HEK293 (cell line): Measurements from ENCODE around the gene ATP13A2.
"Not testable (repeated sequence)": the region's sequence is repeated elsewhere in the genome, so short reads cannot be mapped to it uniquely, and the experiment has no call there.

Source experiments
- CTCF ChIA-PET: fragments of 350-600 bp; formaldehyde crosslinking; extraction: SDS; loops from one replicate; lab custom pipeline; 2021; ENCODE audit warnings: antibody characterized with exemption; lab: Yijun Ruan, JAX
- POLR2A ChIA-PET: fragments of 300-600 bp; formaldehyde crosslinking; extraction: SDS; loops from one replicate; lab custom pipeline; 2020; ENCODE audit warnings: antibody characterized with exemption, inconsistent platforms; lab: Yijun Ruan, JAX
- H3K27ac ChIP-seq: fragments of 200-500 bp; sonication (Bioruptor generic); 2 replicates; pipeline ENCODE4 v1.5.1; 2014; ENCODE audit warnings: low read depth, low read length, control low read depth, inconsistent platforms; ENCODE audit errors: extremely low read depth
- H3K36me3 ChIP-seq, 2 experiments: fragments of 200-500 bp in 1 of 2; sonication (Bioruptor generic) in 1 of 2; 1 replicate in 1 of 2; 2 replicates in 1 of 2; pipeline ENCODE4 v1.5.1; 2014 to 2017; ENCODE audit warnings: inconsistent platforms in 2 of 2, low read length in 2 of 2; ENCODE audit not compliant: control insufficient read depth in 2 of 2, insufficient read depth in 1 of 2
- H3K4me1 ChIP-seq: fragments of 200-500 bp; sonication (Bioruptor generic); 2 replicates; pipeline ENCODE4 v1.5.1; 2014; ENCODE audit warnings: mild to moderate bottlenecking, low read length, inconsistent platforms; ENCODE audit not compliant: control insufficient read depth, insufficient read depth
- H3K4me3 ChIP-seq: 2 replicates; pipeline ENCODE4 v1.5.1; 2011; ENCODE audit warnings: low read depth, mild to moderate bottlenecking, control low read depth, low read length, moderate library complexity
- H3K9me3 ChIP-seq: fragments of 200-500 bp; sonication (Bioruptor generic); 2 replicates; pipeline ENCODE4 v1.5.1; 2014; ENCODE audit warnings: low read depth, low read length, inconsistent platforms; ENCODE audit not compliant: control insufficient read depth, insufficient read depth
- EGR2 ChIP-seq: fragments of 450-650 bp; formaldehyde crosslinking; IDR thresholded peaks from 2 replicates; pipeline ENCODE4 v1.5.1; 2016; ENCODE audit warnings: low read depth, missing biosample characterization, missing genetic modification characterization
- GLIS1 ChIP-seq: fragments of 450-650 bp; formaldehyde crosslinking; IDR thresholded peaks from 2 replicates; pipeline ENCODE4 v1.5.1; 2016; ENCODE audit warnings: missing biosample characterization, missing genetic modification characterization
- ZIC2 ChIP-seq: fragments of 450-650 bp; formaldehyde crosslinking; IDR thresholded peaks from 2 replicates; pipeline ENCODE4 v1.5.1; 2016; ENCODE audit warnings: missing biosample characterization, missing genetic modification characterization
- ZNF394 ChIP-seq: fragments of 450-650 bp; formaldehyde crosslinking; IDR thresholded peaks from 2 replicates; pipeline ENCODE4 v1.5.1; 2016; ENCODE audit warnings: missing biosample characterization, missing genetic modification characterization, mild to moderate bottlenecking, moderate library complexity, borderline replicate concordance
- ZNF600 ChIP-seq: fragments of 450-650 bp; formaldehyde crosslinking; IDR thresholded peaks from 2 replicates; pipeline ENCODE4 v1.5.1; 2016; ENCODE audit warnings: missing biosample characterization, missing genetic modification characterization
- ZNF629 ChIP-seq: fragments of 450-650 bp; formaldehyde crosslinking; IDR thresholded peaks from 2 replicates; pipeline ENCODE4 v1.5.1; 2017; ENCODE audit warnings: missing biosample characterization, missing genetic modification characterization
- ZNF664 ChIP-seq: fragments of 450-650 bp; formaldehyde crosslinking; IDR thresholded peaks from 2 replicates; pipeline ENCODE4 v1.5.1; 2016; ENCODE audit warnings: missing biosample characterization, missing genetic modification characterization
- TF ChIP-seq, protein P1 (sequence below): fragments of 450-650 bp; formaldehyde crosslinking; IDR thresholded peaks from 2 replicates; pipeline ENCODE4 v1.5.1; 2017; ENCODE audit warnings: missing biosample characterization, missing genetic modification characterization

Gene ATP13A2

DNA sequence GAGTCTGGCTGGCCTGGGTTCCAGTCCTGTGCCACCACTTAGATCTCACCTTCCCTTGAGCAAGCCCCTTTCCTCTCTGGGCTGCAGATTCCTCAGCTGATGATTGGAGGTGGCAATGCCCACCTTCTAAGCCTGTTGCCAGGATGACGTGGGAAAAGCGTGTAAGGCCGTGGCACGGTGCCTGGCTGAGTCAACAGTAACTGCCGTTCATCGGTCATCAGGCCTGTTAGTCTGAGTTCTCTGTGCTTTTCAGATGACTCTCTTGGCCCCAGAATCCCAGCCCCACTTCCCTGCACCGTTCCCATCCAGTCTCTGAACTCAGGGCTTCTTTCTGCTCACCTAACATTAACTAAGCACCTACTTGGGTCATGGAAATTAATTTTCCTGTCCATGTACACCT, 62.7 kb downstream of the ATP13A2 start:
- 0 out of 2 replicates have a peak, but pooled peaks have one; percentile 48 for TF ChIP-seq ZNF664 (tag by site-specific recombination)
- H3K4me3 ChIP-seq, POLR2A ChIA-PET, H3K27ac ChIP-seq, H3K4me1 ChIP-seq, H3K9me3 ChIP-seq: not testable (repeated sequence)
- CTCF ChIA-PET = interaction anchor here (5.4 kb wide), 1 partner anchor 97 kb away, joined by 71 read pairs; no protein-coding TSS in a partner anchor
- peaks cover 0 to 32% of the 10 kb centered on the region in 2 experiments; a peak in 1 of 3 replicates for H3K36me3 ChIP-seq

DNA sequence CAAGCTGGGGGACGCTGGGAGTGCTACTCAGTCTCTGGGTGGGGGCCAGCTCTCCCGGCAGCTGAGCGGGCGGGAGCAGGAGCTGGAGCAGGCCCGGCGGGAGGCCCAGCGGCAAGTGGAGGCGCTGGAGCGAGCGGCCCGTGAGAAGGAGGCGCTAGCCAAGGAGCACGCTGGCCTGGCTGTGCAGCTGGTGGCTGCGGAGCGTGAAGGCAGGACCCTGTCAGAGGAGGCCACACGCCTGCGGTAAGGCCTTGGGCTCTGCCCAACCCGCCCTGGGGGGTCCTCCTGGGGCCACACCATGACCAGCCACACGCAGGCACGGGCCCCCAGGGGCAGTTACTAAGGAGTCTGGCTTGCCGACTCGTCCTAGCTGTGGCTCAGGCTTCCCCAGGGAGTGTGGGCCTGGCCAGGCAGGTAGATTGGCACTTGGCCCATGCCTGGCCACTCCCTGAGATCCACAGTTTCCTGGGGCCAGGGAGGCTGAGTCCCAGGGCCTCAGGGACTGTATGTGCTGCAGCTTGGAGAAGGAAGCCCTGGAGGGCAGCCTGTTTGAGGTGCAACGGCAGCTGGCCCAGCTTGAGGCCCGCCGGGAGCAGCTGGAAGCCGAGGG, 63.3 kb downstream of the ATP13A2 start:
- TF ChIP-seq GLIS1 (tag by site-specific recombination) (peak; percentile 93), ZNF600 (0 out of 2 replicates have a peak, but pooled peaks have one; percentile 27), ZIC2 (tag by site-specific recombination) (peak; percentile 65)
- TF ChIP-seq, protein P1, sequence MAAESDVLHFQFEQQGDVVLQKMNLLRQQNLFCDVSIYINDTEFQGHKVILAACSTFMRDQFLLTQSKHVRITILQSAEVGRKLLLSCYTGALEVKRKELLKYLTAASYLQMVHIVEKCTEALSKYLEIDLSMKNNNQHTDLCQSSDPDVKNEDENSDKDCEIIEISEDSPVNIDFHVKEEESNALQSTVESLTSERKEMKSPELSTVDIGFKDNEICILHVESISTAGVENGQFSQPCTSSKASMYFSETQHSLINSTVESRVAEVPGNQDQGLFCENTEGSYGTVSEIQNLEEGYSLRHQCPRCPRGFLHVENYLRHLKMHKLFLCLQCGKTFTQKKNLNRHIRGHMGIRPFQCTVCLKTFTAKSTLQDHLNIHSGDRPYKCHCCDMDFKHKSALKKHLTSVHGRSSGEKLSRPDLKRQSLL (tag by site-specific recombination) = peak; percentile 35; the same call in 1 of the 2 replicates
- H3K4me3 ChIP-seq, H3K4me1 ChIP-seq, H3K27ac ChIP-seq, H3K9me3 ChIP-seq, POLR2A ChIA-PET: not testable (repeated sequence)
- peaks cover 0 to 38% of the 10 kb centered on the region in 2 experiments; a peak in 1 of 3 replicates for H3K36me3 ChIP-seq
- CTCF ChIA-PET = interaction anchor here (0.9 to 2.0 kb wide), 5 partner anchors 88 to 327 kb away, joined by 3 to 15 read pairs (median 12); no protein-coding TSS in a partner anchor

DNA sequence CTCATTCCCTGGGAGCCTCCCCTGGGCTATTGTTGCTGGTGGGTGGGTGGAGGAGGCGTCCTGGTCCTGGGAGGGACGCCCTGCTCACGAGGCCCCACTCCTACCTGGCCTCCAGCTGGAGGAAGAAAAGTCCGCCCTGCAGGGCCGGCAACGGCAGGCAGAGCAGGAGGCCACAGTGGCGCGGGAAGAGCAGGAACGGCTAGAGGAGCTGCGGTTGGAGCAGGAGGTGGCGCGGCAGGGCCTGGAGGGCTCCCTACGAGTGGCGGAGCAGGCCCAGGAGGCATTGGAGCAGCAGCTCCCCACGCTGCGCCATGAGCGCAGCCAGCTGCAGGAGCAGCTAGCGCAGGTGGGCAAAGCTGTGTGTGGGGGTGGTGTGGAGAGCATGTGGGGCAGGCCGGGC, 65.1 kb downstream of the ATP13A2 start:
- Histone ChIP-seq H3K4me3 (no peak overlapping the region), H3K27ac (no peak overlapping the region), H3K36me3 (peaks cover 0 to 43% of the 10 kb centered on the region in 2 experiments; a peak in 1 of 3 replicates), H3K9me3 (no peaks in the 10 kb centered on the region), H3K4me1 (no peaks in the 10 kb centered on the region)
- TF ChIP-seq EGR2 (tag by site-specific recombination) = peak; percentile 45
- no peak for TF ChIP-seq ZNF629 (tag by site-specific recombination)
- ChIA-PET POLR2A (interaction anchor here (2.4 kb wide), 1 partner anchor 42 kb away, joined by 5 read pairs; no protein-coding TSS in a partner anchor), CTCF (interaction anchor here (0.6 to 2.0 kb wide), 5 partner anchors 14 to 326 kb away, joined by 3 to 15 read pairs (median 12); no protein-coding TSS in a partner anchor)

DNA sequence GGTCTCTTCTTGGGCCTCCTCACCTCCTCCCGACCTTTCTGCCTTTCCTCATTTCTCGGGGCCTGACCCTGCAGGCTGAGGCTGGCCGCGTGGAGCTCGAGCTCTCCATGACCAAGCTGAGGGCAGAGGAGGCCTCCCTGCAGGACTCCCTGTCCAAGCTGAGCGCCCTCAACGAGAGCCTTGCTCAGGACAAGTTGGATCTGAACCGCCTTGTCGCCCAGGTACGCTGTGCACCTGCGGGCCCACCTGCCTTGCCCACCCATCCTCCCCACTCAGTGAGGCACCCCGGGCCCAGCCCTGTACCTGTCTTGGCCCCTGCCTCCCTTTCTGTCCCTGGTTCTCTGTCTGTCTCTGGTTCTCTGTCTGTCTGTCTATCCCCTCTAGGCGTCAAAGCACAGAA, 65.5 kb downstream of the ATP13A2 start:
- not testable (repeated sequence) for H3K4me1 ChIP-seq, H3K9me3 ChIP-seq, H3K27ac ChIP-seq, H3K4me3 ChIP-seq
- ChIA-PET CTCF (interaction anchor here (0.6 to 2.0 kb wide), 4 partner anchors 15 to 226 kb away, joined by 3 to 15 read pairs (median 4); no protein-coding TSS in a partner anchor), POLR2A (interaction anchor here (2.4 kb wide), 1 partner anchor 41 kb away, joined by 5 read pairs; no protein-coding TSS in a partner anchor)
- peaks cover 0 to 43% of the 10 kb centered on the region in 2 experiments; a peak in 1 of 3 replicates for H3K36me3 ChIP-seq

DNA sequence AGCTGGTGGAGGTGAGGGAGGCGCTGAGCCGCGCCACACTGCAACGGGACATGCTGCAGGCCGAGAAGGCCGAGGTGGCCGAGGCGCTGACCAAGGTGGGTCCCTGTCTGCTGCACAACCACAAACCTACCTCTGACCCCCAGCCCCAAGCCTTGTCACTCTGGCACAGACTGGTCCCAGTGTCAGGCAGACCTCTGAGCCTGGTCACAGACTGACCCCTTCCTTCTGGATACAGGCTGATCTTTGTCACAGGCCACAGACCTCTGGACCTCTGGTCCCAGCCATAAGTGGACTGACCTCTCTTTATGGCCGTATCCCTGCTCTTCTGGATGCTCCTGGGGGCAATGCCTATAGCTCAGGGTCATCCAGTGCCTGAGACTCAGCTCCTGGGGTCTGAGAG, 66.2 kb downstream of the ATP13A2 start:
- H3K36me3 ChIP-seq = peaks cover 0 to 43% of the 10 kb centered on the region in 2 experiments; a peak in 2 of 3 replicates
- H3K4me3 ChIP-seq, H3K9me3 ChIP-seq, H3K4me1 ChIP-seq, H3K27ac ChIP-seq: not testable (repeated sequence)
- ChIA-PET POLR2A (interaction anchor here (2.4 kb wide), 1 partner anchor 40 kb away, joined by 5 read pairs; no protein-coding TSS in a partner anchor), CTCF (interaction anchor here (0.7 to 1.6 kb wide), 3 partner anchors 16 to 336 kb away, joined by 3 to 5 read pairs (median 5); no protein-coding TSS in a partner anchor)

DNA sequence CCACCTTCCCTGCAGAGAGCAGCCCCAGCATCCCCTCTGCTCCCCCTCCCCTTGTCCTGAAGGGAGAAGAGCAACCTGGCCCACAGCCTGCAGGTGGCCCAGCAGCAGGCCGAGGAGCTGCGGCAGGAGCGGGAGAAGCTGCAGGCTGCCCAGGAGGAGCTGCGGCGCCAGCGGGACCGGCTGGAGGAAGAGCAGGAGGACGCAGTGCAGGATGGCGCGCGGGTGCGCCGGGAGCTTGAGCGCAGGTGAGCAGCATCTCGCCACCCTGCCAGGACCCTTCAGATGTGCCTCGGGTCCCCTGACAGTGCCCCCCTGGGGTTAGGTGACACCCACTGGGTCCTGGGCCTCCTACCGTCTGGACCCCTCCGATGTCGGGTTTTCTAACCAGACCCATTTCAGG, 67.7 kb downstream of the ATP13A2 start:
- Histone ChIP-seq H3K9me3 (no peaks in the 10 kb centered on the region), H3K4me3 (no peak overlapping the region), H3K27ac (no peak overlapping the region), H3K36me3 (peaks cover 0 to 45% of the 10 kb centered on the region in 2 experiments; a peak in 2 of 3 replicates), H3K4me1 (no peaks in the 10 kb centered on the region)
- TF ChIP-seq ZNF664 (tag by site-specific recombination) (no peak), ZNF394 (tag by site-specific recombination) (peak; percentile 42; the same call in 1 of the 2 replicates)
- POLR2A ChIA-PET = no interaction called here
- CTCF ChIA-PET = interaction anchor here (1.0 kb wide), 1 partner anchor 22 kb away, joined by 4 read pairs; the partner anchor contains the start of gene CROCC

DNA sequence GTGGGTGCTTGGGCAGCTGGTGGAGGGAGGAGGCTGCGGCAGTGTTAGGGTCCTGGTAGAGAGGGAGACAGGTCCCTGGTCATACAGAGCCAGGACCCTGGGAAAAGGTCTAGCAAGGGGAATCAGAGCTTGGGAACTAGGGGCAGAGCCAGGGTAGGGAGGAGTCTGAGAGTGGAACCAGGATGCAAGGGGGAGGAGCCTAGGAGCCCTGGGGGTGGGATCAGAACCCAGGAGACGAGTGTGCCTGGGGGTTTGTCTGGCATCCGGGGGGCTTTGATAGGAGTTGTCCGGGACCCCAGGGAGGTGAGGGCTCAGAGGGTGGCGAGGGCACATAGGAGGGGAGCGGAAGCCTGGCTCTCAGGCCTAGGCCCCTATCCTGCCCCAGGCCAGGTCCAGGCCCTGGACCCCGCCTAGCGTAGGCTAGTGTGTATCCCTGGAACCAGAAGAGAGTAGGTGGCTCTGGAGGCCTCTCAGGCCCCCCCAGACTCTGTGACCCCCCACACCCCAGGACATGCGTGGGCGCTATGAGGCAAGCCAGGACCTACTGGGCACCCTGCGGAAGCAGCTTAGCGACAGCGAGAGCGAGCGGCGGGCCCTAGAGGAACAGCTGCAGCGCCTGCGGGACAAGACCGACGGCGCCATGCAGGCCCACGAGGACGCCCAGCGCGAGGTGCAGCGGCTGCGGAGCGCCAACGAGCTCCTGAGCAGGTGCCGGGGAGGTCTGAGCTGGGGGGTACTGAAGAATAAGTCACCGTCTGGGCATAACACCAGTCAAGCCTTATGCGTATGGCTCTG, 72.1 kb downstream of the ATP13A2 start:
- H3K4me3 ChIP-seq, CTCF ChIA-PET, POLR2A ChIA-PET, H3K4me1 ChIP-seq, H3K27ac ChIP-seq, H3K9me3 ChIP-seq: not testable (repeated sequence)
- peaks cover 1 to 32% of the 10 kb centered on the region in 2 experiments; a peak in 2 of 3 replicates for H3K36me3 ChIP-seq
